ENCODE data around the gene EXOC4.

DNA sequence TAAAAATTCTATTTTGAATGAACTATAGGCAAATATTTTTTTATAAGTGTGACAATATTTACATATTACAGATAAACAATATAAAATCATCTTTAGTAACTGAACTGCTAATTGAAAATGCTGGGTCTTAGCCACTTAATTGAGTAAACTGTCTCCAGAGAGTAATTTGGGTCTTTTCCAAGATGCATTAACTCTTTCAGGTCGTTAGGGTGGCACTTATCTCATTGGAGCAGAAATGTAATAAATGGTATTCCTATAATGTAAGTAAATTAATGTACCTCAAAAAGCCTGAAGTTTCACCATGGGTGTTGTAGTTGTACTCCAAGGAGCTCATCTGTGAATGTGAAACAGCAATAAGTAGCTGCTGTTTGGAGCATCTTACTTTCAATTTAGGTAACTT lies 208.5 kb downstream of the EXOC4 start:
- TF ChIP-seq, protein P1, sequence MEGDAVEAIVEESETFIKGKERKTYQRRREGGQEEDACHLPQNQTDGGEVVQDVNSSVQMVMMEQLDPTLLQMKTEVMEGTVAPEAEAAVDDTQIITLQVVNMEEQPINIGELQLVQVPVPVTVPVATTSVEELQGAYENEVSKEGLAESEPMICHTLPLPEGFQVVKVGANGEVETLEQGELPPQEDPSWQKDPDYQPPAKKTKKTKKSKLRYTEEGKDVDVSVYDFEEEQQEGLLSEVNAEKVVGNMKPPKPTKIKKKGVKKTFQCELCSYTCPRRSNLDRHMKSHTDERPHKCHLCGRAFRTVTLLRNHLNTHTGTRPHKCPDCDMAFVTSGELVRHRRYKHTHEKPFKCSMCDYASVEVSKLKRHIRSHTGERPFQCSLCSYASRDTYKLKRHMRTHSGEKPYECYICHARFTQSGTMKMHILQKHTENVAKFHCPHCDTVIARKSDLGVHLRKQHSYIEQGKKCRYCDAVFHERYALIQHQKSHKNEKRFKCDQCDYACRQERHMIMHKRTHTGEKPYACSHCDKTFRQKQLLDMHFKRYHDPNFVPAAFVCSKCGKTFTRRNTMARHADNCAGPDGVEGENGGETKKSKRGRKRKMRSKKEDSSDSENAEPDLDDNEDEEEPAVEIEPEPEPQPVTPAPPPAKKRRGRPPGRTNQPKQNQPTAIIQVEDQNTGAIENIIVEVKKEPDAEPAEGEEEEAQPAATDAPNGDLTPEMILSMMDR (IDR thresholded peaks at IDR 0.05): no peak
- TF ChIP-seq POLR2A (IDR thresholded peaks at IDR 0.05): no peak
- no peak for TF ChIP-seq EP300 (IDR thresholded peaks at IDR 0.05)
- no peak for TF ChIP-seq POLR2AphosphoS5 (IDR thresholded peaks at IDR 0.05)
